ENCODE data around the gene STAT3. TPM values are rescaled to one million over a fixed set of nuclear protein-coding genes. Genes with fewer than 3 reads are reported as not detected.
"Not testable (repeated sequence)": the region's sequence is repeated elsewhere in the genome, so short reads cannot be mapped to it uniquely, and the experiment has no call there.

STAT3 gene
- total and polyA plus RNA-seq, 4 donors: 34.1 to 297 (median 178) TPM

GRCh38 chr17:42422958-42423712, 34.9 kb upstream of the STAT3 start, which contains the start of gene CAVIN1:
Gene CAVIN1 (minus strand): TSS chr17:42423256. CDS start chr17:42423097, 159 bp downstream.
- H3K9me3 ChIP-seq (ENCODE audit: control insufficient read depth, low read length): no peaks in the 10 kb centered on the region
- H3K36me3 ChIP-seq (ENCODE audit: control insufficient read depth in 1 of 2, insufficient read depth in 2 of 2, low read length in 1 of 2): no peaks in the 10 kb centered on the region
- intact Hi-C loops (cut with DNase I): loop anchor here (2.0 to 5.0 kb wide), 3 partner anchors 34 to 99 kb away; partner anchors contain the start of gene ATP6V0A1 (in 1 of the 2)
- ATAC-seq (ENCODE audit: low FRiP score) (peak; percentile 94), DNase-seq (peak; percentile 98 to 100)
- peak within 1 kb of the TSS; percentile 93 to 98 for H3K27ac ChIP-seq (ENCODE audit: low read depth in 1 of 2, low read length in 2 of 2)
- WGBS, 2 donors: 0 to 1% methylated on average over 56 to 58 of the region's 58 CpGs
- peaks cover under 1 to 3% of the 10 kb centered on the region in 2 donors for H3K4me1 ChIP-seq (ENCODE audit: control insufficient read depth in 1 of 2, insufficient read depth in 2 of 2, low read length in 2 of 2)
- peak within 1 kb of the TSS; percentile 71 to 79 for H3K4me3 ChIP-seq (ENCODE audit: low read length in 2 of 2)
- no peaks in the 10 kb centered on the region for H3K27me3 ChIP-seq (ENCODE audit: control insufficient read depth in 1 of 2, insufficient read depth in 2 of 2, low read length in 1 of 2)

GRCh38 chr17:42422412-42422957, 34.2 kb upstream of the STAT3 start:
- Histone ChIP-seq H3K4me1 (ENCODE audit: control insufficient read depth in 1 of 2, insufficient read depth in 2 of 2, low read length in 2 of 2) (peaks cover 0 to 3% of the 10 kb centered on the region in 2 donors), H3K36me3 (ENCODE audit: control insufficient read depth in 1 of 2, insufficient read depth in 2 of 2, low read length in 1 of 2) (no peaks in the 10 kb centered on the region), H3K4me3 (ENCODE audit: low read length in 2 of 2) (peak overlapping the region; percentile 71 to 79), H3K9me3 (ENCODE audit: control insufficient read depth, low read length) (no peaks in the 10 kb centered on the region), H3K27me3 (ENCODE audit: control insufficient read depth in 1 of 2, insufficient read depth in 2 of 2, low read length in 1 of 2) (no peaks in the 10 kb centered on the region), H3K27ac (ENCODE audit: low read depth in 1 of 2, low read length in 2 of 2) (peak overlapping the region; percentile 93 to 98)
- peak; percentile 51 for ATAC-seq (ENCODE audit: low FRiP score)
- DNase-seq: peak; percentile 51 to 80
- intact Hi-C loops (cut with DNase I): loop anchor here (2.0 to 5.0 kb wide), 3 partner anchors 35 to 100 kb away; partner anchors contain the start of gene ATP6V0A1 (in 1 of the 2)
- WGBS, 2 donors: 1% methylated on average over 38 to 44 of the region's 44 CpGs

- no peaks in the 10 kb centered on the region for H3K36me3 ChIP-seq (ENCODE audit: control insufficient read depth in 1 of 2, insufficient read depth in 2 of 2, low read length in 1 of 2)
- peak; percentile 74 to 91 for DNase-seq
- H3K27ac ChIP-seq (ENCODE audit: low read depth in 1 of 2, low read length in 2 of 2): peak overlapping the region; percentile 93 to 98
- H3K9me3 ChIP-seq (ENCODE audit: control insufficient read depth, low read length): no peaks in the 10 kb centered on the region
- H3K4me3 ChIP-seq (ENCODE audit: low read length in 2 of 2): peak overlapping the region; percentile 71 to 79
- H3K4me1 ChIP-seq (ENCODE audit: control insufficient read depth in 1 of 2, insufficient read depth in 2 of 2, low read length in 2 of 2): peaks cover 0 to 5% of the 10 kb centered on the region in 2 donors
- peak; percentile 61 for ATAC-seq (ENCODE audit: low FRiP score)
- WGBS, 2 donors: 0 to 1% methylated on average over 56 to 59 of the region's 59 CpGs
- intact Hi-C loops (cut with DNase I): loop anchor here (2.0 to 5.0 kb wide), 3 partner anchors 36 to 101 kb away; partner anchors contain the start of gene ATP6V0A1 (in 1 of the 2)
- no peaks in the 10 kb centered on the region for H3K27me3 ChIP-seq (ENCODE audit: control insufficient read depth in 1 of 2, insufficient read depth in 2 of 2, low read length in 1 of 2)
Measured at GRCh38 chr17:42421507-42422338, 33.5 kb upstream of the STAT3 start.

GRCh38 chr17:42421136-42421506, 32.9 kb upstream of the STAT3 start:
- H3K4me1 ChIP-seq (ENCODE audit: control insufficient read depth in 1 of 2, insufficient read depth in 2 of 2, low read length in 2 of 2): peaks cover 0 to 7% of the 10 kb centered on the region in 2 donors
- peak overlapping the region; percentile 71 to 79 for H3K4me3 ChIP-seq (ENCODE audit: low read length in 2 of 2)
- 0 to 3% methylated on average over 6 of the region's 6 CpGs for WGBS, 2 donors

DNA sequence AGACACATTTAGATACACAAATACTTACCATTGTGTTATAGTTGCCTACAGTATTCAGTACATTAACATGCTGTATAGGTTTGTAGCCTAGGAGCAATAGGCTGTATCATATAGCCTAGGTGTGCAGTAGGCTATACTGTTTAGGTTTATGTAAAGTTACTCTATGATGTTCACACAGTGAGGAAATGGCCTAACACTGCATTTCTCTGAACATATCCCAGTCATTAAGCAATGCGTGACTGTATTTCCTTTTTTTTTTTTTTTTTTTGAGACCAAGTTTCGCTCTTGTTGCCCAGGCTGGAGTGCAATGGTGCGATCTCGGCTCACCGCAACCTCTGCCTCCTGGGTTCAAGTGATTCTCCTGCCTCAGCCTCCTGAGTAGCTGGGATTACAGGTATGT, 29.7 kb upstream of the STAT3 start:
- ATAC-seq (ENCODE audit: low FRiP score); H3K4me1 ChIP-seq (ENCODE audit: control insufficient read depth in 1 of 2, insufficient read depth in 2 of 2, low read length in 2 of 2); H3K9me3 ChIP-seq (ENCODE audit: control insufficient read depth, low read length); DNase-seq; H3K27ac ChIP-seq (ENCODE audit: low read depth in 1 of 2, low read length in 2 of 2); intact Hi-C loops (cut with DNase I); H3K36me3 ChIP-seq (ENCODE audit: control insufficient read depth in 1 of 2, insufficient read depth in 2 of 2, low read length in 1 of 2); H3K27me3 ChIP-seq (ENCODE audit: control insufficient read depth in 1 of 2, insufficient read depth in 2 of 2, low read length in 1 of 2); H3K4me3 ChIP-seq (ENCODE audit: low read length in 2 of 2): not testable (repeated sequence)
- WGBS, 2 donors: 72 to 77% methylated on average over 5 of the region's 5 CpGs

More at GRCh38 chr17:42421136-42421506, 32.9 kb upstream of the STAT3 start:
- no peak for DNase-seq
- intact Hi-C loops (cut with DNase I): loop anchor here (5.0 kb wide), 2 partner anchors 36 to 101 kb away; partner anchors contain the start of gene ATP6V0A1 (in 1 of the 2)
- no peak for ATAC-seq (ENCODE audit: low FRiP score)
- Histone ChIP-seq H3K27ac (ENCODE audit: low read depth in 1 of 2, low read length in 2 of 2) (peak overlapping the region; percentile 93 to 94), H3K27me3 (ENCODE audit: control insufficient read depth in 1 of 2, insufficient read depth in 2 of 2, low read length in 1 of 2) (no peaks in the 10 kb centered on the region), H3K36me3 (ENCODE audit: control insufficient read depth in 1 of 2, insufficient read depth in 2 of 2, low read length in 1 of 2) (no peaks in the 10 kb centered on the region), H3K9me3 (ENCODE audit: control insufficient read depth, low read length) (no peaks in the 10 kb centered on the region)

- intact Hi-C loops (cut with DNase I): no loop called here
- H3K4me3 ChIP-seq (ENCODE audit: low read length in 2 of 2): no peak overlapping the region
- peaks cover 0 to 10% of the 10 kb centered on the region in 2 donors for H3K4me1 ChIP-seq (ENCODE audit: control insufficient read depth in 1 of 2, insufficient read depth in 2 of 2, low read length in 2 of 2)
- H3K9me3 ChIP-seq (ENCODE audit: control insufficient read depth, low read length): no peaks in the 10 kb centered on the region
- WGBS, 2 donors: 51 to 53% methylated on average over 7 of the region's 7 CpGs
- no peaks in the 10 kb centered on the region for H3K36me3 ChIP-seq (ENCODE audit: control insufficient read depth in 1 of 2, insufficient read depth in 2 of 2, low read length in 1 of 2)
- ATAC-seq (ENCODE audit: low FRiP score) (no peak), DNase-seq (peak in 1 of 2 donors; percentile 39)
- peak overlapping the region in 1 of 2 donors; percentile 64 for H3K27ac ChIP-seq (ENCODE audit: low read depth in 1 of 2, low read length in 2 of 2)
- no peaks in the 10 kb centered on the region for H3K27me3 ChIP-seq (ENCODE audit: control insufficient read depth in 1 of 2, insufficient read depth in 2 of 2, low read length in 1 of 2)
Measured at GRCh38 chr17:42414704-42415409, 26.6 kb upstream of the STAT3 start.

GRCh38 chr17:42413464-42414040, 25.3 kb upstream of the STAT3 start:
- H3K4me1 ChIP-seq (ENCODE audit: control insufficient read depth in 1 of 2, insufficient read depth in 2 of 2, low read length in 2 of 2): peaks cover 0 to 10% of the 10 kb centered on the region in 2 donors
- H3K4me3 ChIP-seq (ENCODE audit: low read length in 2 of 2): no peak overlapping the region
- H3K27ac ChIP-seq (ENCODE audit: low read depth in 1 of 2, low read length in 2 of 2): peak overlapping the region in 1 of 2 donors; percentile 55
- no peaks in the 10 kb centered on the region for H3K9me3 ChIP-seq (ENCODE audit: control insufficient read depth, low read length)
- no peaks in the 10 kb centered on the region for H3K27me3 ChIP-seq (ENCODE audit: control insufficient read depth in 1 of 2, insufficient read depth in 2 of 2, low read length in 1 of 2)
- no peaks in the 10 kb centered on the region for H3K36me3 ChIP-seq (ENCODE audit: control insufficient read depth in 1 of 2, insufficient read depth in 2 of 2, low read length in 1 of 2)
- DNase-seq (peak in 1 of 2 donors; percentile 21), ATAC-seq (ENCODE audit: low FRiP score) (no peak)
- WGBS, 2 donors: 36 to 47% methylated on average over 3 of the region's 3 CpGs
- intact Hi-C loops (cut with DNase I): no loop called here

Measured in aorta (tissue), 5 donors.